Adipocyte (in vitro differentiated cells): ENCODE data around the gene GGT1.

Source experiments
- DNase-seq: peaks from one replicate; pipeline ENCODE4 v3.0.0-alpha.2; 2015; ENCODE audit warnings: low read depth
- H3K27me3 ChIP-seq: replicated peaks from 2 replicates; pipeline ENCODE4 v1.7.0; 2013; ENCODE audit warnings: mild to moderate bottlenecking, low read length, moderate library complexity; ENCODE audit not compliant: control insufficient read depth, insufficient read depth
- H3K36me3 ChIP-seq: 2 replicates; pipeline ENCODE4 v1.7.0; 2013; ENCODE audit warnings: low read length, mild to moderate bottlenecking, moderate library complexity; ENCODE audit not compliant: control insufficient read depth, insufficient read depth, severe bottlenecking
- H3K4me1 ChIP-seq: 2 replicates; pipeline ENCODE4 v1.7.0; 2013; ENCODE audit warnings: mild to moderate bottlenecking, low read length, moderate library complexity; ENCODE audit not compliant: control insufficient read depth, insufficient read depth
- H3K4me3 ChIP-seq: 2 replicates; pipeline ENCODE4 v1.7.0; 2013; ENCODE audit warnings: mild to moderate bottlenecking, low read length, moderate library complexity
- H3K9ac ChIP-seq: 2 replicates; pipeline ENCODE4 v1.7.0; 2013; ENCODE audit warnings: mild to moderate bottlenecking, low read length, moderate library complexity
- H3K9me3 ChIP-seq: 2 replicates; pipeline ENCODE4 v1.7.0; 2013; ENCODE audit warnings: mild to moderate bottlenecking, low read length, moderate library complexity; ENCODE audit not compliant: control insufficient read depth

GGT1 gene

DNA sequence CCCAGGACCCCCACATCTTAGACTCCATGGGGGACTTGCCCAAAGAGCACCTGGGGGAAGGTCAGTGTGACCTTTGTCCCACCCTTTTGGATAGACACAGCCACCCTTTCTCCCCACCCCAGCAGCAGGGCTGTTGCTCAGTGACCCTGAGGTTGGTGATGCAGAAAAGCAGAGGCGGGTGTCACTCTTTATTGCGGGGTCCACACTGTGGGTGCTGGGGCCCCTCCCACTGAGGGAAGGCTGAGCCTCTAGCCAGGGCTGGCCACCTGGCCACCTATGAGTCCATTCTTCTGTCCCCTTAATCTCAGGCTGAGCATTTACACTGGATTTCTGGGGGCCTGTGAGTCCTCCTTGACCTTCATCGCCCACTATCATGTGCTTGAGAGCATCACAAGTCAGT, 17.5 kb upstream of the GGT1 start:
- Histone ChIP-seq H3K9me3 (no peaks in the 10 kb centered on the region), H3K9ac (no peak overlapping the region), H3K36me3 (peaks cover 14% of the 10 kb centered on the region), H3K4me1 (peaks cover 16% of the 10 kb centered on the region), H3K4me3 (no peak overlapping the region), H3K27me3 (no peaks in the 10 kb centered on the region)
- no peak for DNase-seq

DNA sequence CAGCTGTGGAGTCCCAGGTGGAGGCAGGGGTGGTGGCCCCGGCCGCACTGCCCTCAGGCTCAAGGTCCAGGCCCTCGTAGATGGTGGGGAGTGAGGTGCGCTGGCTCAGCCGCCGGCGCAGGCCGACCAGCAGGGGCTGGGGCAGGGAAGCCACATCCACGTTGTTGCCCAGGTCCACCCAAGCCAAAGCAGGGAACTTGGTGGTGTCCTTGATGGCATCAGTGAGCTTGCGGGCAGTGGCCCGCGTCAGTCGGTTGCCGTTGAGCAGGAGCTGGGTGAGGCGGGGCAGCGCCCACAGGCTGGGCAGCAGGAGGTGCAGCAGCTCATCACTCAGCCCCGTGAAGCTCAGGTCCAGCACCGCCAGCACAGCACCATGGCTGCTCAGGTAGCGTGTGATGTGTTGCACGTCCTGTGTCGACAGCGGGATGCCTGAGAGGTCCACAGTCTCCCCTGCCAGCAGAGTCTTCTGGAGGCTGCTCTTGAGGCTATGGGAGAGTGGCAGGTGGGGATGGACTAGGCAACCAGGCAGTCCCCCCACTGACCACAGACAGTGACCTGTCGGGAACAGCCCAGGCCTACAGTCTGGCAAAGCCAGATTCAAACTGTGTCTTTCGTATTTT, 17.0 kb upstream of the GGT1 start:
- no peaks in the 10 kb centered on the region for H3K9me3 ChIP-seq
- no peaks in the 10 kb centered on the region for H3K27me3 ChIP-seq
- no peak overlapping the region for H3K4me3 ChIP-seq
- H3K9ac ChIP-seq, result no peak overlapping the region
- DNase-seq, result no peak
- peaks cover 13% of the 10 kb centered on the region for H3K4me1 ChIP-seq
- peaks cover 14% of the 10 kb centered on the region for H3K36me3 ChIP-seq

DNA sequence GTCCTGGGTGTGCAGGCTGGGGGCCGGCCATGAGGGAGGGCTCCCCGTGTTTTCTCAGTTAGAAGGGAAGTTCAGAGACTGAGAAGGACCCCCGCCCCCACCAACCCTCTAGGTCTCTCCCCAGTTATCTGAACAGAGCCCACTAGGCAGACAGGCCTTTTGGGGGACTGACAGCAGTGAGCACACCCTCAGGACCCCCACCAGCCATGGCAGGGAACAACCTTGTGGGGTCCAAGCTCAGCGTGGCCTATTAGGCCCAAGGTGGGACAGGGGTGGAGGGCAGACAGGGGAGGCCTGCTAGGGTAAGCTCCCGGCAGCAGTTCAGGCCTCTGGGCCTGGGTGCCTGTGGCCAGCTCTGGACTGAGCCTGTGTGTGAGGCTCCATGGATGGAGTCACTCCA, 15.7 kb upstream of the GGT1 start:
- H3K27me3 ChIP-seq, result no peaks in the 10 kb centered on the region
- H3K9me3 ChIP-seq, result no peaks in the 10 kb centered on the region
- no peak for DNase-seq
- peaks cover 14% of the 10 kb centered on the region for H3K36me3 ChIP-seq
- H3K9ac ChIP-seq, result no peak overlapping the region
- peaks cover 13% of the 10 kb centered on the region for H3K4me1 ChIP-seq
- H3K4me3 ChIP-seq, result no peak overlapping the region

DNA sequence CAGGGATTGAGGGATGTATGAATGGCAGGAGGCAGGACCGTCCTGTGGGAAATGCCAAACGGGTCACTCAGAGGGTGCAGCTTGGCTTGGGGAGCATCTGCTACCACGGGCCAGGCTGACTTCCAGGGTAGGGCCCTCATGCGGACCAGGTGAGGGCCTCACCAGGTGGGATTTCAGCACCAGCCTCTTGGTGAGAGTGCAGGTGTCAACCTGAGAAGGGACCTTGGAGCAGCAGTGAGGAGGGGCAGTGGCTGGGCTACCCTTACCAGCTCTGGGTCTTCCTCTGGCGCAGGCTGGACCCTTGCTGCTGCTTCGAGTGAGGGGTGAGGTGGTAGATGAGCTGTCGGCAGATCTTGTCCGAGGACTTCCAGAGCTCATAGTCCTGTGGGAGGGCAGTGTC, 15.0 kb upstream of the GGT1 start:
- Histone ChIP-seq H3K27me3 (no peaks in the 10 kb centered on the region), H3K9me3 (no peaks in the 10 kb centered on the region), H3K9ac (no peak overlapping the region), H3K4me1 (peaks cover 12% of the 10 kb centered on the region), H3K36me3 (peaks cover 14% of the 10 kb centered on the region), H3K4me3 (no peak overlapping the region)
- DNase-seq, result no peak

DNA sequence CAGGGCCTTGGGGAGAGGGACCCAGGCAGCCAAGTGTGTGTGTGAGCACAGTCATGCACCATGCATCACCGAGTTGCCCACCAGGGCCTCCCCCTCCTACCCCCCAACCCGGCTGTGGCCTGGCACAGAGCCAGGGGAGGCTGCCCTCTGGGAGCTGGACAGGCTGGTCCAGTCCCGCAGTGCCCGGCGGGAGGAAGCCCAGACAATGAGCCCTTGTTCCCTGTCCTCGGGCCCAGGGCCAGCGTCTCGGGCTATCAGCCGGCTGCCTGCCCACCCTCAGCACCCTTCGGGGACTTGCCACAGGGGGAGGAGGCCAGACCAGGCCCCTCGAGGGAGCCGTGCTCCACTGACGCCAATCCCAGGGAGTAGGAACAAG, 14.6 kb upstream of the GGT1 start:
- Histone ChIP-seq H3K27me3 (no peaks in the 10 kb centered on the region), H3K9ac (no peak overlapping the region), H3K4me3 (no peak overlapping the region), H3K9me3 (no peaks in the 10 kb centered on the region), H3K4me1 (peaks cover 8% of the 10 kb centered on the region), H3K36me3 (peaks cover 14% of the 10 kb centered on the region)
- DNase-seq, result no peak

DNA sequence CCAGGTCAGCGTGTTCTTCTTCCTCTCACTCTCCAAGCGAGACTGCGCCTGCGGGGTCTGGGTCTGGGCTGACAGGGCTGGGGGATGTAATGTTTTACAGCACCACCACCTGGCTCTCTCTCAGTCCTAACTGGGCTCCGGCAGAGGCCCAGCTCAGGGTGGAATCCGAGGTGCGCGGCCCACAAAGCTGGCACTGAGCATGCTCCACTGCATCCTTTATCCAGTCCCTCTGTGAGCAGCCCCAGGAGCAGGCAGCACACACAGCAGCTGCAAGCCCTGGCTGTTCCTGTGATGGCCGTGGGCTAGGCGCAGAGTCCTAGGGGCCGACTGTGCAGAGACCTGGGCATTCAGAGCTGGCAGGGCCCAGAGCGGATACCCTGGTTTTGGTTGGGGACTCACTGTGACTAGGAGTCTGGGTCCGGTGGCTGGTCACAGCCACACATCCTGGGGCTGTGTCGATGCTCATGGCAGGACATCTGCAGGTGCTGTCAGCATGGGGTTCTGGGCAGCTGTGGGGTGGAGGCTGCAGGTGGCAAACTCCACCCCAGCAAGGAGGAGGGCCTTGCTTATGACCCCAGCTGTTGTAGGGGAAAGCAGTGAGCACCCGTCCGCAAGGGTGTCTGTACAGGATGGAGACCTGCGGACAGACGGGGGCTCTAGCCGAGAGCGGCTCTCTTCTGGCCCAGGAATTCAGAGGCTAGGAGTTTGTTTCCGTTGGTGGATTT, 14.1 kb upstream of the GGT1 start:
- peaks cover 5% of the 10 kb centered on the region for H3K4me1 ChIP-seq
- no peak for DNase-seq
- H3K4me3 ChIP-seq, result no peak overlapping the region
- H3K9ac ChIP-seq, result no peak overlapping the region
- H3K36me3 ChIP-seq, result peaks cover 14% of the 10 kb centered on the region
- no peaks in the 10 kb centered on the region for H3K27me3 ChIP-seq
- no peaks in the 10 kb centered on the region for H3K9me3 ChIP-seq

DNA sequence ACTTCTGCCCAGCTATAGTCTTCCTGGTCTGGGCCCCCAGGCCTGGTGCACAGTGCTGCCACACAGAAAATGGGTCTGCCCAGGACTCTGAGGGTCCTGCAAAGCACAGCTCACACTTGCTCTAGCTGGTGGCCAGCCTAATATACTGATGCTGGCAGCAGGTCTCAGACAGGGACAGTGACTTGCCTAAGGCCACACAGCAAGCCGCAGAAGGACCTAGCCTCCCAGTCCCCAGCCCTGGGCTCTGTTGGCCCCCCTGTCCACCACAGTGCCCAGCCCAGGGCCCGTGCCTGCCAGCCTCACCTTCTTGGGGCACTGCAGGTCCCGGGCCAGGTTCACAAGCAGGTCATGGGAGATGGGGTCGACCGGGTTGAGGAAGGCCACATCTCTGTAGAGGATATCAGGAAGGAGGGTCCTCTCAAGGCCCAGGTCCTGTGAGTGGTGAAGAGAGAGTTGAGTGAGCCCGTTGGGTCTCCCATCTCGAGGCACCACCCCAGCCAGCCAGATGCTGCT, 13.4 kb upstream of the GGT1 start:
- no peak overlapping the region for H3K9ac ChIP-seq
- no peak for DNase-seq
- no peak overlapping the region for H3K4me3 ChIP-seq
- H3K27me3 ChIP-seq, result no peaks in the 10 kb centered on the region
- peaks cover 14% of the 10 kb centered on the region for H3K36me3 ChIP-seq
- peaks cover 3% of the 10 kb centered on the region for H3K4me1 ChIP-seq
- H3K9me3 ChIP-seq, result no peaks in the 10 kb centered on the region

DNA sequence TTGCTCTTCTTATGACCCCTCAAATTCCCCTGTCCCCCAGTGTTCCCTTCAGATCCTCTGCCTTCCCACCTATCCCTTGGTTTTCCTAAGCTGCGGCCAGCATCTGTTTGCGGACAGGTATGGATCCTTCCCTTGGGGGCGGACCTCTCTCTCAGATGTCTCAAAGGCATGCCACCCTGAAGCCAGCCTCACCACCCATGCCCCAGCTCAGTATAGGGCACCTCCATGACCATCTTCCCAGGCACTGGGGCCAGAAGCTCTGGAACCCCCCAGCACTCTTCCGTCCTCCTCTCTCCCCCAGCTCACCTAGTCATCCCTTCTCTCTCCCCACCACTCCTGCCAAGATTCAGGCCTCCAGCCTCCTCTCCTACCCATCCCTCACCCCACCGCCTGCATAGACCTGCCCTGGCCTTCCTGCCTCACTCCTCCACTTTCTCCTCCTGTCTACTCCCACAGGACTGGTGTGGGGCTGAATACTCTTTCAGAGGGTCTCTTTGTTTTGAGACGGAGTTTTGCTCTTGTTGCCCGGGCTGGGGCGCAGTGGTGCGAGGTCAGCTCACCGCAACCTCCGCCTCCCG, 12.3 kb upstream of the GGT1 start:
- Histone ChIP-seq H3K9ac (no peak overlapping the region), H3K9me3 (no peaks in the 10 kb centered on the region), H3K4me3 (no peak overlapping the region), H3K36me3 (peaks cover 14% of the 10 kb centered on the region), H3K4me1 (peaks cover 3% of the 10 kb centered on the region), H3K27me3 (no peaks in the 10 kb centered on the region)
- DNase-seq, result no peak

DNA sequence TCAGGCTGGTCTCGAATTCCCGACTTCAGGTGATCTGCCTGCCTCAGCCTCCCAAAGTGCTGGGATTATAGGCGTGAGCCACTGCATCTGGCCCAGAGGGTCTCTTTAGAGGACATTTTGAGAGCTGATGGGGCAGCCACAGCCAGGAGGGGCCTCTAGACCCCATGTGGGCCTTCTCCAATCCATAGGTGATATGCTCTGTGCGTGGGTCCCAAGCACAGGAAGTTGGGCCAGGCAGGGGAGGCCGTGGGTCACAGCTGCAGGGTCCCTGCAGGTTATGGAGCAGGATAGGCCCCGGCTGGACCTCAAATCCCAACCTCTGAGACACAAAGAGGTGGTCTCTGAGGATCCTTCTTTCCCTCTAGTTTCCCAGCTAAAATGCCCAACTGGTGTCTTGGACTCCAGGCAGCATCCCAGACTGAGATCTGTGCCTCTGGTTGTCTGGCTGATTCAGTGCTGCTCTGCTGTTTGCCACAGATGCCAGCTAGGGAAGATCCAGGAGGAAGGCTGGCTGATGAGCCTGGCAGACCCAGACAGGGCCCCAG, 11.6 kb upstream of the GGT1 start:
- peaks cover 3% of the 10 kb centered on the region for H3K4me1 ChIP-seq
- H3K9me3 ChIP-seq, result no peaks in the 10 kb centered on the region
- H3K4me3 ChIP-seq, result no peak overlapping the region
- no peak overlapping the region for H3K9ac ChIP-seq
- H3K36me3 ChIP-seq, result peaks cover 10% of the 10 kb centered on the region
- no peak for DNase-seq
- no peaks in the 10 kb centered on the region for H3K27me3 ChIP-seq

DNA sequence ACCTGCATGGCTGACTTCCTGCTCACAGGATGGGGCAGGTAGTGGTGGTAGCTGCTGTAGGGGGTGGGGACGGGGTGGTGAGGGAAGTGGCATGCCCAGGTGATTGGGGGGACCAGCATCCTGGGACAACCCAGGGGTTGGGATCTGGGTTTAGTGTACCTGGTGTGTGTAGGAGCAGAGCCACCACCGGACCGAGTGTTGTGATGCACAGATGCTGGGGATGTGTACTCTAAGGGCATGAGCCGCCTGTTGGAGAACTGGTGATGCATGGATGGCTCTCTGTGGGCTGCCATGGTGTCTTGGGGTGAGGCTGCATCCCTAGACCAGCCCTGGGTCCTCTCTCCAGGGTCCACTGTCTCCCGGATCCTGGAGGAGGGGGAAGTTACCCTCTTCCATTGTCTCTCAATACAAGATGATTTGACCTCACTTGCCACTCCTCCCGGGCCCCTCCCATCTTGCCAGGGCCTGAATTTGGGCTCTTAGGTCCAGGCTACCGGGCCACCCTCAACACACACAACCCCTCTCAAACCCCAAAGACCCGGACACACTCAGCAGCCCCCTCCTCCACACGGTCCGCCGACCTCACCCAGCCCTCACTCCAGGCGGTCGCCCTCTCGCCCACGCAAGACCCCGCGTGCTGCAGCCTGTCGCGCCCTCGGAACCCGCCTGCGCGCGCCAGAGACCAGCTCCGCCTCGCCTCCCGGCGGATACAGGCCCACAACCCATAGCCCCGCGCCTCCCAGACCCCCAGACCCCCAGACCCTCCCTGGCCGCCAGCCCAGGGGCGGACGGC, 10.7 kb upstream of the GGT1 start:
- H3K9me3 ChIP-seq, result no peaks in the 10 kb centered on the region
- no peaks in the 10 kb centered on the region for H3K27me3 ChIP-seq
- peaks cover 3% of the 10 kb centered on the region for H3K4me1 ChIP-seq
- H3K9ac ChIP-seq, result peak overlapping the region; percentile 75
- H3K4me3 ChIP-seq, result peak overlapping the region; percentile 80
- peaks cover 10% of the 10 kb centered on the region for H3K36me3 ChIP-seq
- no peak for DNase-seq
